Amniotic stem cell (primary cell): ENCODE results near the gene MKNK1.

Experiments
- DNase-seq: peaks from one replicate; lab custom pipeline; 2025; lab: John Stamatoyannopoulos, UW

MKNK1 gene

DNA sequence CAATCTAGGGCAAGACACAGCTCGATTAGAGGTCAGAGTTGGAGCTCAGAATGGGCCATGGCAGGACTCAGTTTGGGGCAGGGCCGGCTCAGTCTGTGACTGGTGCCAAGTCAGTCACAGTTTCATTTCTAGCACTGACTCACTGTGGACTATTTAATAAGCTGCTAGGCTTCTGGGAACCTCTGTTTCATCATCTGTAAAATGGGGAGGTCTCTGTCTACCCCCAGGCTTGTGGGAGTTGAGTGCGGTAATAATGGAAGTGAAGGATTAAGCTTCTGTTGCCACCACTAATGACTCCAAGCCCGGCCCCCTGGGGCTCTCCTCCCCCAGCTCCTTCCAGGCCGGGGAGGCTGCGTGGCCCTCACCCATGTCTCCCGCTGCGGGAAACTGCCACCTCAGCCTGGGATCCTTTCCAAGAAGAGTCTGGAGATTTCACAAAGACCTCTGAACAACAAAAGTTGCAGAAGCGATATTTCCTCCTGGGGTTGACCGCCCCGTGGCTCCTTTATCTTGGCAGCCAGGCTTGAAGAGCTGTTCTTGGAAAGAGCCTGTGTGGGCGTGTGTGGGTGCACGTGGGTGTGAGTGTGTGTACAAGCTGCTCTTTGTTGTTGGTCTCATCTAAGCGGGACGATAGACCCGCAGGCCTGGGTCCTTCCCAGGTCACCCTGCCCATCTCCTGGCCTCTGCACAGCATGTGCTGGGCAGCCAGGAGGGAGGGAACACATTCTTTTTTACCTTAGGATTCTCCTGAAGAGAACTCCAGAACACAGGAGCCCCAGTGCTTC, 81.7 kb downstream of the MKNK1 start:
- DNase-seq, result no peak

DNA sequence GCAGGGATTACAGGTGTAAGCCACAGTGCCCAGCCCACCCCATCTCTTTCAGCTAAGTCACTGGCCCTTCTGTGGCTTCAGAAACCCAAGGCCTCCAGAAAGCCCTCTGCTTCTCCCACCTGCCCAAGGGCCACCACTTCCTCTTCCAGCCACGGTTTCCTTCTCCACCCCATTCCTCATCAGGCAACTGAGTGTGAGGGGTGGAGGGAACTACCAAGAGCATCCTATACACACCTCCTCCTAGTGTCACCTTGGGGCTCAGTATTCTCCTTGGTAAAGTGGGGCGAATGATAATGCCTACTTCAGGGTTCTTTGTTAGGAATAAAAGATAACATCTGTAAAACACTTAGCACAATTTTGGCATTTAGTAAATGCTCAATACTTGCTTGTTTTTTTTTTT, 82.7 kb downstream of the MKNK1 start:
- no peak for DNase-seq

DNA sequence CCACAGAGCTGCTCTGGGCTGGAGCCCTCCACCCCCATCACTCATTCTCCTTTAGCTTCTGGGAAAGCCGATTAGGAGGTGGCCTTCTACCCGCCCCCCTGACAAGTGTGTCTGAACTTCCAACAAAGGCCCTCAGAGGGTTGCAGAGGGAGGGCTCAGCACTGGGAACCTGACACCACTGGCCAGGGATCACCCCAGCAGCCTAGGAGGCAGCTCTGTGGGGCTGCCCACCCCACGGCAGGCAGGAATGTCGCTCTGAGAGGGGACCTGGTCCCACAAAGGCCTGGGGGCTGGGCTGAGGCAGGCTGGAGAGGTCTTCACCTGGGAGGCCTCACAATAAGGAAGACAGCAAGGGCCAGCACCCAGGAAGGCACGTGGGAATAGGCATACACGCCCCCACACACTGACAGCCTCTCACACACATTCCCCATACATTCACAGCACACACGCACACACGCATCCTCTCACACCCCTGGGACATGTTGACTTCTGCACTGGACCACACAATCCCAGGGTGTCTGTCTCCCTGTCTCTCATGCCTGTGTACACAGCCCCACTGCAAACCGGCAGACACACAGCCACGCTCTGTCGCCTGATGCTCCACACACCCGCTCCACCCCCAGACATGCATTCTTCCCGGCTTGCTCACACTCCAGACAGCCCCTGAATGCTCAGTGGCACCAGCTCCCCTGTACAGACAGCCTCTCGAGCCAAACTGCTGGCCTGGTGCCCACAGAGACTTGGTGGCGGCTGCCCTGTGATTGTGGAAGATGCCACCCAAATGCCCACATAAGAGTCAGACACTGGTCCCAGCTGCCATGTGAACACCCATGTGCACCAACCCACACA, 83.8 kb downstream of the MKNK1 start:
- peak; percentile 57 for DNase-seq

DNA sequence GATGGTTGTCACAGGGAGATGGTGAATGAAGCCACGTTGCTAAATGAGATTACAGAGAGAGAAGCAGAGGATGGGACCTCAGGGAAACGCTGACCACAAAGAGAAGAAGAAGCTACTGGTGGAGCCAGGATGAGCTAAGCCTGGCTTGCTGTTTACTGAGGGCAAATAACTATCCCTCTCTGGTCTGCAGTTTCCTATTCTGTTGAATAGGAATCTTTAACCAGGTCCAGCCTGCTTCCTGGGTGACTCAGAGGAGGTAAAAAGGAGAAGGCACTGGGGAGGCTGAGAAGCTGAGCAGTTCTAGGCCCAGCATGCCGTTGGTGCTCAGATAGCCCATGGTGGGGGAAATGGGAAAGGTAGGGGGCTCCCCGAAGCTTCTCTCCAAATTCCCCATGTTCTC, 84.9 kb downstream of the MKNK1 start:
- no peak for DNase-seq

DNA sequence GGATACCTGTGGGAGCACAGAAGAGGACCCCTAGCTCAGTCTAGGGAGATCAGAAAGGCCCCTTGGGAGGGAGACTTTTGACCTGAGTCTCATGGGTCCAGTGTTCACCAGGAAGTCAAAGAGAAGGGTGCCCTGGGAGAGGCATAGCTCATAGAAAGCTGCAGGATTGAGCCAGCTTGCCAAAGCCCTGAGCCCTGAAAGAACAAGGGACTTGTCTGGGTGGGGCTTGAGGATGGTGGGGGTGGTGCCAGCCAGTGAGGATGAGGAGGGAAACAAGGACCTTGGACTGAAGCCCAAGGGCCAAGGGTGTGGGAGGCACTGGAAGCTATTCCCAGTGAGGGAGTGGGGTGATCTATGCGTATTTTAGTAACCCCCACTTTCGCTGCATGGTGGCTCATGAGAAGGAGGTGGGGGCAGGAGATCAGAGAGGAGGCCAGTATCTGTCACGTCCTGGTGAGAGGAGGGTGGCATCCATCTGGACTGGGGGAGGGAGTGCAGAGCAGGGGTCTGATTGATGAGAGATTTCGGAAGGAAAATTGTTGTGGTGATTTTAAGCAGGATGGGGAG, 86.1 kb downstream of the MKNK1 start:
- no peak for DNase-seq

DNA sequence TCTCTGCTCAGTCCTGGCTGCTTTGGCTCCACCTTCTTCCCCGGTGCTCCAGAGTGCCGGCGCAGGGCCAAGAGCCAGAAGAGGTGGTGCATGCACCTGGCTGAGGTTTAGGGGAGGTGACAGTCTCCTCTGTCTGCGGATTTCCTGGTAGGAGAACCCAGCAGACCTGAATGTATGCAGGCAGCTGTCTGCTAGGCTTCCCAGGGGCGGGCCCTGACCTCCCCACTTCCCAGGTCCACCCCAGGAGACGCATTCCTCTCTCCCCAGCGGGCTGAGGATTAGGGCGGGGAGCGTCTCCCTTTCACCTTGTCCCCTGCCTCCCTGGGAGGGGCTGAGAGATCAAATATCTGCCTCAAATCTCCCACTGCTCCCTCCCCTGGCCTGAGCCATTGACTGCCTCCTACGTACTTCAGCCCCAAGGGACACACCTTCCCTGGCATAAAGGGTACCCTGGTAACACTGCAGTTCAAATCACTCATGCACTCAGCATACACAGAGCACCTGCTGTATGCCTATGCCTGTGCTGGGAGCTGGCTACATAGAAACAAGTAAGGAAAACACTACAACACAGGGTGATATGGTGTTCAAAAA, 87.0 kb downstream of the MKNK1 start:
- DNase-seq, result no peak

DNA sequence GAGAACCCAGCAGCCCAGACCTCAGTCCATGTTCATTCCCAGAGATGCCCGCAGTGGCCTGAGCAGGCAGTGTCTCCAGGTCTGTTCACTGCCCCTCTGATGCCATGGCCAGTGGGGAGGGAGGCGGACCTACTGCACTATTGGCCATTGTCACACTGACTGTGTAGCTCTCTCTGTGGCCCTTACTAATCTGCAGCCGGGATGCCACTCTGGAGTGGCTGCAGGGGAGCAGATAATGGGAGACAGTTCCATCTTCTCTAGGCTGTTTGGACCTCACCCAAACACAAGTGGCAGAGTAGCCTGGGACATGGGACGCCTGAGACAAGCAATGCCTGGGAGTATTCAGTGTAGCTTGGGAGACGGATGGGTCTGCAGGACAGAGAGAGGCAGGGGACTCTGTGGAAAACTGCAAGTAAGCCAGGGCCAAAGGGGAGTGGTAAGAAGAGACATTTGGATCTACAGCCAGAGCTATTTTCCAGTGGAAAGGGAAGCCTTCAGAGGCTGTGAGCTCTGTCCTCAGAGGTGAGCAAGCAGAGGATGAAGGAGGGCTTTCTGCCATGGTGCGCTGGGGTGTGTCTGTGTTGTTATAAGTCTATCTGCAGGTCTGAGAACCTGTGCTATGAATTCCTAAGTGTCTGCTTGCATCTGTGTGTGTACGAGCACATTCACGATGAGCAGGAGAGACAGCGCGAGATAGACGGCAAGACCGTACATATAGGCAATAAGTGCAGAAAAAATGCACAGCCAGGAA, 87.7 kb downstream of the MKNK1 start:
- DNase-seq, result no peak

DNA sequence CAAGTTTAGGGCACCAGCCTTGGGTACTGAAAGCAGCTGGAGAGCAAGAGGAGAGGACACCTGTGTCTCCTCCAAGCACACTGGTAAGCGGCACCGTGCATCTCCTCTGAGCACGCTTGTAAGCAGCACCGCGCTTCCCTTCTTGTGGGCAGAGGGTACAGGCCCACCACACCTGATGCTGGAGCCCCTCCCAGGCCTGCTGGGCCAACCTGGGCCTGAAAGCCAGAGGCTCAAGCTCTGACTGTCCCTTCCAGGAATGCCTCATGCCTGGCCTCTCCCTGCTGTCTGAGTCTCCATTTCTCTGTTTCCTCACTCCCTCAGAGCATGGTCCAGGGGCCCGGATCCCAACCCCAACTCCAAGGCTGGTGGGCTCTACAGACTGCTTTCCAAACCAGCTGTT, 88.5 kb downstream of the MKNK1 start:
- no peak for DNase-seq

DNA sequence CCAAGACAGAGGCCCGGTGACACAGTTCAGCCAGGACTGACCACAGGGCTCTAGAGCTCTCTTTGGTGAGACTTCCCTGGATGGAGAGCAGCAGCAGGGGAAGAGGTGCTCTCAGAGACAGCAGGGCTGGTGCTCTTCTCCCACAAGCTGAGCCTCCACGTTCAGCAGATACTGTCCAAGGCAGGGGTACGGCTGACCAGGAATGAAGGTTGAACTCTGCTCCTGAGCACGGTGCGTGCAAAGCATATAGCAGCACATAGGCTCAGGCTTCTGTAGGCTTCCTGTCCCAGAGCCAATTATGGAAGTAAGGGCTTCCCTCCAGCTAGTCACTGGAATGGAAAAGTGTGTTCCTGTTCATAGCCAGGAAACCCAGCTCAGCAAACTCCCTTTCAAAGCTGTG, 90.5 kb downstream of the MKNK1 start:
- DNase-seq, result no peak

DNA sequence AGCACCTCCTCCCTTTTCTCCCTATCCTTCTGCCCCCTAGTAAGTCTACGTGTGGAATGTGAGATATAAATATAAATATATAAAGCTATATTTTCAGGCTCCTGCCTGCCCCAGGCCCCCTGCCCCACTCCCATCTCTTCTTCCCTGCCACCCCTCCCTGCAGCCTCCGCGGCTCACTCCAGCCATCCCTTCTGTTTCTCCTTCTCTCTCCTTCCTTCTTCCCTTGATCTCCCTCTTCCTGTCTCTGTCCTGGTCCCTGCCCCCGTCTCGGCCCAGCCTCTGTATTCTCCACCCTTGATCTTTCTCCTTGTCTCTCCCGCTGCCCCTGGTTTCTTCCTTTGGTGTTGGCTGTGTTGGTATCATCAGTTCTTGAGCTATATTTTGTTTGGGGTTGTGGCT, 91.3 kb downstream of the MKNK1 start:
- no peak for DNase-seq

DNA sequence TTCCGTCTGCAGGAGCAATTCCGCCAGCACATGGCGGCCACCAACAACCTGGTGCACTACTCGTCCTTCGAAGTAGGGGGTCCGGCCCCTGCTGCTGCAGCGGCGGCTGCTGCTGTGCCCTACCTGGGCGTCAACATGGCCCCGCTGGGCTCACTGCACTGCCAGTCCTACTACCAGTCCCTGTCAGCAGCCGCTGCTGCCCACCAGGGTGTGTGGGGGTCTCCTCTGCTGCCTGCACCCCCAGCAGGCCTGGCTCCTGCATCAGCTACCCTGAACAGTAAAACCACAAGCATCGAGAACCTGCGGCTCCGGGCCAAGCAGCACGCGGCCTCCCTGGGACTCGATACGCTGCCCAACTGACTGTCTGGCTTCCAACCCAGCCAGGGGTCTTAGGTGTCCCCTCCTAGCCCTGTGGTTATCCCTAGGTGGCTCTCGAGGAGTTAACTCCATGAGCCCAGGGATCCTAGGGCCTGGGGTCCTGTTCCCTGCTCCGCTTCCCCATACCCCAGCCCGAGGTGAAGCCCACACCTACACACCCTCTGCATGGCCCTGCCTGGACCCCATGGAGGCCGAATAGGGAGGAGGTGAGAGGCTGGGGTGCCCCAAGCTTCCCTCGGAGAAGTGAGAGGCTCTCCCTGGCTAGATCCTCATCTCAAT, 91.8 kb downstream of the MKNK1 start:
- no peak for DNase-seq

DNA sequence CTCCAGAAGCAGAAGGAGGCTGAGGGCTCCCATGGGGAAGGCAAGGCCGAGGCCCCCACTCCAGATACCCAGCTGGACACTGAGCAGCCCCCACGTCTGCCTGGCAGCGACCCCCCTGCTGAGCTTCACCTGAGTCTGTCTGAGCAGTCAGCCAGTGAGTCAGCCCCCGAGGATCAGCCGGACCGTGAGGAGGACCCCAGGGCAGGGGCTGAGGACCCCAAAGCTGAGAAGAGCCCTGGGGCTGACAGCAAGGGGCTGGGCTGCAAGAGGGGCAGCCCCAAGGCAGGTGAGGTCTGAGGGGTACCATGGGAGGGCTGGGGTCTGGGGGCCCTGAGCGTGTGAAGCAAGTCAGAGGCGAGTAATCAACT, 93.1 kb downstream of the MKNK1 start:
- DNase-seq, result no peak

DNA sequence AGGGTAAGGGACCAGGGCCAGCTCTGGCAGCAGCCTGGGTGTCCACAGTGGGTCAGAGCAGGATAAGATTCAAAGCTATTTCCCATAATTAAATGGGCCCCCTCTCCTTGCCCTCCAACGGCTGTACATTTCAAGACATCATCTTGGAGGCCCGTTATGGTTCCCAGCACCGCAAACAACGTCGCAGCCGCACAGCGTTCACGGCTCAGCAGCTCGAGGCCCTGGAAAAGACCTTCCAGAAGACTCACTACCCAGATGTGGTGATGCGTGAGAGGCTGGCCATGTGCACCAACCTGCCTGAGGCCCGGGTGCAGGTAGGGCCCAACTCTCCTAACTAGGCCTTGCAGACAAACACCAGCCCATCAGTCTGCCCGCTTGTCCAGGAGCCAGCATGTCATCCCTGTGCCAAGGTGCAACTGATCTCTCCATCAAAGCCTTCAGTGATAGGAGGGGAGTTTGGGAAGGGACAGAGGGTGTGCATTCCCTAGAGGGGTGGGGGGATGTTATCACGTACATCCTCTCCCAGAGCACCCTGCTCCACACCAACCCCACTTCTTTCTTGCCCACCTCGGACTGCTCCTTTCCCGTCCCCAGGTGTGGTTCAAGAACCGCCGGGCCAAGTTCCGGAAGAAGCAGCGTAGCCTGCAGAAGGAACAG, 93.6 kb downstream of the MKNK1 start:
- DNase-seq, result no peak

DNA sequence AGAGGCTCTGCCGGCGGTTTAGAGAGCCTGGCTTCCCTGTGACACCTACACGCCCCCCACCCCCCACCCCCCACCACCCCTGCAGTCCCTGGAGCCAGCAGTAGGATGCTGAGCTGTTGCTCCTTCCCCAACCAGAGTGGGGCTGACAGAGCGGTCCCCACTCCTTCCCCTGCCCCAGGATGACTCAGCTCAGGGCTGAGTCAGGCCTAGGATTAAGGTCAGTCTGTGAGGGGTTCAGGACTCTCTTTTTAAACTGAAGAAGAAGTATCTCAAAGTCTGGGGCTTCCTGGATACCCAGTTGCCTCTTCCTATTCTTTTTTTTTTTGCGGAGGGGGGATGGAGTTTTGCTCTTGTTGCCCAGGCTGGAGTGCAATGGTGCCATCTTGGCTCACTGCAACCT, 95.3 kb downstream of the MKNK1 start:
- no peak for DNase-seq
